ENCODE measurements around the gene KIF26A.

GRCh38 chr14:104135904-104136471 is 2.4 kb upstream of the KIF26A start:
- TF ChIP-seq CTCF (IDR thresholded peaks at IDR 0.05; ENCODE audit: insufficient read depth, low read length, poor library complexity, severe bottlenecking) (no peak), EZH2phosphoT487 (conservative IDR thresholded peaks at IDR 0.05; ENCODE audit: low read length) (no peak)
